Mesenchymal stem cell (in vitro differentiated cells and primary cell): ENCODE results near the gene FARP1.

Experiments used
- DNase-seq: peaks from one replicate; pipeline ENCODE4 v3.0.0-alpha.2; 2013
- H2AFZ ChIP-seq: one replicate; pipeline ENCODE4 v1.6.1; 2013; ENCODE audit warnings: low read depth, mild to moderate bottlenecking, control low read depth, inconsistent platforms, low read length, moderate library complexity
- H2AK5ac ChIP-seq: 2 replicates; pipeline ENCODE4 v1.6.1; 2013; ENCODE audit warnings: low read length, moderate library complexity, mild to moderate bottlenecking, inconsistent platforms; ENCODE audit not compliant: severe bottlenecking
- H2BK120ac ChIP-seq: one replicate; pipeline ENCODE4 v1.6.1; 2013; ENCODE audit warnings: low read depth, mild to moderate bottlenecking, inconsistent platforms, low read length, moderate library complexity
- H2BK12ac ChIP-seq, 2 experiments: one replicate each; pipeline ENCODE4 v1.6.1; 2013; ENCODE audit warnings: inconsistent platforms in 2 of 2, low read length in 2 of 2, mild to moderate bottlenecking in 2 of 2, moderate library complexity in 2 of 2, control low read depth in 1 of 2
- H2BK15ac ChIP-seq: one replicate; pipeline ENCODE4 v1.6.1; 2013; ENCODE audit warnings: mild to moderate bottlenecking, low read depth, inconsistent platforms; ENCODE audit not compliant: poor library complexity, severe bottlenecking
- H2BK5ac ChIP-seq: 2 replicates; pipeline ENCODE4 v1.6.1; 2013; ENCODE audit warnings: low read depth, mild to moderate bottlenecking, low read length, control low read depth, inconsistent platforms; ENCODE audit not compliant: poor library complexity, severe bottlenecking
- H3K14ac ChIP-seq, 2 experiments: one replicate each; pipeline ENCODE4 v1.6.1; 2013; ENCODE audit warnings: inconsistent platforms in 2 of 2, low read length in 2 of 2, control low read depth in 1 of 2, mild to moderate bottlenecking in 1 of 2, moderate library complexity in 1 of 2
- H3K18ac ChIP-seq, 2 experiments: one replicate each; pipeline ENCODE4 v1.6.1; 2013; ENCODE audit warnings: inconsistent platforms in 2 of 2, low read length in 2 of 2, control low read depth in 1 of 2, low read depth in 1 of 2, mild to moderate bottlenecking in 1 of 2
- H3K23ac ChIP-seq, 2 experiments: one replicate each; pipeline ENCODE4 v1.6.1; 2013; ENCODE audit warnings: inconsistent platforms in 2 of 2, low read length in 2 of 2, mild to moderate bottlenecking in 2 of 2, moderate library complexity in 2 of 2, control low read depth in 1 of 2
- H3K27ac ChIP-seq: 2 replicates; pipeline ENCODE4 v1.5.1; 2013; ENCODE audit warnings: mild to moderate bottlenecking, moderate library complexity, low read length, control low read depth, inconsistent platforms; ENCODE audit not compliant: poor library complexity, severe bottlenecking
- H3K27me3 ChIP-seq, 2 experiments: 2 replicates each; pipeline versions ENCODE4 v1.6.1 to v1.7.0; 2013; ENCODE audit warnings: low read length in 2 of 2, mild to moderate bottlenecking in 2 of 2, moderate library complexity in 2 of 2, control low read depth in 1 of 2, inconsistent platforms in 1 of 2; ENCODE audit not compliant: control insufficient read depth in 1 of 2, insufficient read depth in 1 of 2
- H3K36me3 ChIP-seq, 2 experiments: 2 replicates each; pipeline versions ENCODE4 v1.6.1 to v1.7.0; 2013; ENCODE audit warnings: low read length in 2 of 2, control low read depth in 1 of 2, inconsistent platforms in 1 of 2, low read depth in 1 of 2, mild to moderate bottlenecking in 1 of 2; ENCODE audit not compliant: insufficient read depth in 2 of 2, control insufficient read depth in 1 of 2
- H3K4ac ChIP-seq, 2 experiments: one replicate each; pipeline ENCODE4 v1.6.1; 2013; ENCODE audit warnings: inconsistent platforms in 2 of 2, low read length in 2 of 2, mild to moderate bottlenecking in 2 of 2, moderate library complexity in 2 of 2, control low read depth in 1 of 2, low read depth in 1 of 2
- H3K4me1 ChIP-seq: 2 replicates; pipeline ENCODE4 v1.6.1; 2013; ENCODE audit warnings: low read depth, low read length, control low read depth; ENCODE audit not compliant: control insufficient read depth, insufficient read depth
- H3K4me2 ChIP-seq: 2 replicates; pipeline ENCODE4 v1.6.1; 2013; ENCODE audit warnings: low read length, mild to moderate bottlenecking, inconsistent platforms; ENCODE audit not compliant: poor library complexity, severe bottlenecking
- H3K4me3 ChIP-seq, 2 experiments: 2 replicates each; pipeline versions ENCODE4 v1.5.1 to v1.7.0; 2013; ENCODE audit warnings: low read length in 2 of 2, mild to moderate bottlenecking in 2 of 2, control low read depth in 1 of 2, low read depth in 1 of 2; ENCODE audit not compliant: insufficient read depth in 1 of 2
- H3K79me1 ChIP-seq: replicated peaks from 2 replicates; pipeline ENCODE4 v1.6.1; 2013; ENCODE audit warnings: mild to moderate bottlenecking, control low read depth, low read length, inconsistent platforms; ENCODE audit not compliant: poor library complexity, severe bottlenecking
- H3K9ac ChIP-seq: 2 replicates; pipeline ENCODE4 v1.7.0; 2013; ENCODE audit warnings: mild to moderate bottlenecking, low read length, moderate library complexity
- H3K9me3 ChIP-seq: 2 replicates; pipeline ENCODE4 v1.7.0; 2013; ENCODE audit warnings: mild to moderate bottlenecking, low read length; ENCODE audit not compliant: control insufficient read depth
- H4K8ac ChIP-seq: one replicate; pipeline ENCODE4 v1.6.1; 2013; ENCODE audit warnings: inconsistent platforms, mild to moderate bottlenecking, low read length, moderate library complexity
- H4K91ac ChIP-seq: one replicate; pipeline ENCODE4 v1.6.1; 2013; ENCODE audit warnings: mild to moderate bottlenecking, low read length, inconsistent platforms
- WGBS: methylation state at CpG from one replicate; pipeline ENCODE4 v1.1.7; 2013; ENCODE audit warnings: mixed read lengths; 5-methylcytosine and 5-hydroxymethylcytosine counted together

Gene FARP1

DNA sequence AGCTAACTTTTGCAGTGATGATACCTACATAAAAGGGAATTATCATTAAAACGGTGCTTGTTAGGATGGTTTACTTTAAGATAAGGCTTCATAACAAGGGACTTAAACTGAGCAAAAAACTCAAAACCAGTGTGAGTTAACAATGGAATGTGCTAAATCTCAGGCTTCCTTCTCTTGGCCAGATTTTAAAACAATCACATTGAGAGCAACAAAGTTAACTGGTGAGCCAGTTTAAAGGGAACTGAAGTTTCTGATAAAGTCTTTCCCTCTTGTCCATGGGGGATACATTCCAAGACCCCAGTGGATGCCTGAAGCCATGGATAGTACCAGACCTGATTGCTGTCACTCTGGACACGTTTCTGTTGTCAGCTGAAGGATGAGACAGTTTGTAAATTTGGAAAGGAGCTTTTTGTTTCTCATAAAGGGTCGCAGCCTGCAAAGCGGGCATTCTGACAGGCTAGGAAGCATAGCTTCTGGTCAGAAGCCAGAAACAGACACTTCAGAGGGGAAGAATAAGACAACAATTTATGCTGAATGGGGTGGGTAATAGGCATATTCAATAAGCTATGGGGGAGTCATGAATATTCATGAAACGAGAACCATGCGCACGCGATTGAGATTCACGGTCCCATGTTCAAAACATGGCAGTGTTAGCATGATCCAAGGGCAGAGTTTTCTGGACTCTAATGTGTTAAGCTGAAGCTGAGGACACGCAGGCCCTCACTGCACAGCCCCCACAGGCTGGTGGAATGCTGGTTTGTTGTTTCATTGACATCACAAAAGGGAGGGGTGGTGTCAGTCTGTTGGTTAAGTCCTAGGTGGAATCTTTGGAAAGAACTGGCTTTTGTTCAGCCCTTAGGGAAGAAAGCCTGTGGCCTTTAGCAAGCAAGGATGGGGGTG, 184.7 kb downstream of the FARP1 start:
- Histone ChIP-seq H2AK5ac (peak overlapping the region; percentile 83), H3K4me3 (no peak overlapping the region), H3K36me3 (no peaks in the 10 kb centered on the region), H3K79me1 (peaks cover 30% of the 10 kb centered on the region), H3K4me2 (peak overlapping the region; percentile 4), H3K27me3 (no peaks in the 10 kb centered on the region), H3K9ac (no peak overlapping the region), H2BK12ac (peak overlapping the region in 1 of 2 experiments; percentile 76), H2BK120ac (peak overlapping the region; percentile 54), H3K9me3 (no peaks in the 10 kb centered on the region), H3K4me1 (peaks cover 10% of the 10 kb centered on the region), H4K8ac (peak overlapping the region; percentile 74), H2BK5ac (peak overlapping the region; percentile 69), H3K23ac (peak overlapping the region in 1 of 2 experiments; percentile 64), H2AFZ (no peak overlapping the region), H3K18ac (peak overlapping the region; percentile 73 to 90), H4K91ac (peak overlapping the region; percentile 25), H3K14ac (no peak overlapping the region), H3K4ac (peak overlapping the region; percentile 66 to 73), H2BK15ac (peak overlapping the region; percentile 86), H3K27ac (peak overlapping the region; percentile 74)
- peak; percentile 91 for DNase-seq
- WGBS: 22% methylated on average over 10 of the region's 10 CpGs

GRCh38 chr13:98328511-98328910, 185.6 kb downstream of the FARP1 start:
- H2BK15ac ChIP-seq: no peak overlapping the region
- H3K23ac ChIP-seq: no peak overlapping the region
- no peaks in the 10 kb centered on the region for H3K9me3 ChIP-seq
- peaks cover 34% of the 10 kb centered on the region for H3K79me1 ChIP-seq
- no peak overlapping the region for H3K14ac ChIP-seq
- H3K4ac ChIP-seq: no peak overlapping the region
- no peak overlapping the region for H3K4me3 ChIP-seq
- peak; percentile 76 for DNase-seq
- no peak overlapping the region for H3K9ac ChIP-seq
- peak overlapping the region; percentile 49 for H3K27ac ChIP-seq
- peak overlapping the region in 1 of 2 experiments; percentile 17 for H2BK12ac ChIP-seq
- H3K36me3 ChIP-seq: no peaks in the 10 kb centered on the region
- H3K4me1 ChIP-seq: peaks cover 10% of the 10 kb centered on the region
- peak overlapping the region; percentile 81 to 90 for H3K18ac ChIP-seq
- no peaks in the 10 kb centered on the region for H3K27me3 ChIP-seq
- no peak overlapping the region for H2BK120ac ChIP-seq
- H2BK5ac ChIP-seq: no peak overlapping the region
- H3K4me2 ChIP-seq: no peak overlapping the region
- H4K91ac ChIP-seq: peak overlapping the region; percentile 85
- no peak overlapping the region for H4K8ac ChIP-seq
- H2AFZ ChIP-seq: no peak overlapping the region
- H2AK5ac ChIP-seq: peak overlapping the region; percentile 66
- 29% methylated on average over 5 of the region's 8 CpGs for WGBS

DNA sequence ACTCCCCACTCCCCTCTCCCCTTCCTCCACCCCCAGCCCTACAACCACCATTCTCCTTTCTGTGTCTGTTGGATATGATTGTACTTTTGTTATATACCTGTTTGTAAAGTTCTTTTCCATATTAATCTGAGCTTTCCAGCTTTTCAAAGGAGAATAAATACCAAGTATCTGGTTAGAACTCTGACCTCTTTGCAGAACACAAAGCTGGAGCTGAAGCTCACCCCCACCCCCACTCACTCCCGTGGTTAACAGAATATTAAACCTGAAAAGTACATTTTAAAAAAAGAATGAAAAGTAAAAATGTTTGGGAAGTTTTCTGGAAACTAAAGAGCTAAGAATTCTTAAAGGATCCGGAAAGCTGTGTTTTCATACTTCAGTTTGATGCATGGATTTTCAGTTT, 189.3 kb downstream of the FARP1 start:
- no peak overlapping the region for H3K23ac ChIP-seq
- no CpG with 5 or more reads among the region's 2 CpGs for WGBS
- H3K9me3 ChIP-seq: no peaks in the 10 kb centered on the region
- no peak overlapping the region for H2BK120ac ChIP-seq
- no peak overlapping the region for H2AK5ac ChIP-seq
- H3K27ac ChIP-seq: no peak overlapping the region
- no peak overlapping the region for H3K18ac ChIP-seq
- no peak overlapping the region for H3K14ac ChIP-seq
- no peak overlapping the region for H4K8ac ChIP-seq
- no peak overlapping the region for H4K91ac ChIP-seq
- H3K9ac ChIP-seq: no peak overlapping the region
- H2BK15ac ChIP-seq: no peak overlapping the region
- peaks cover 31% of the 10 kb centered on the region for H3K79me1 ChIP-seq
- no peak overlapping the region for H2BK5ac ChIP-seq
- H3K4me3 ChIP-seq: no peak overlapping the region
- no peaks in the 10 kb centered on the region for H3K27me3 ChIP-seq
- H3K4me2 ChIP-seq: no peak overlapping the region
- H2BK12ac ChIP-seq: no peak overlapping the region
- no peak overlapping the region for H2AFZ ChIP-seq
- no peak overlapping the region for H3K4ac ChIP-seq
- DNase-seq: no peak
- H3K4me1 ChIP-seq: peaks cover 10% of the 10 kb centered on the region
- no peaks in the 10 kb centered on the region for H3K36me3 ChIP-seq

- H2BK15ac ChIP-seq: no peak overlapping the region
- no peak overlapping the region for H2AK5ac ChIP-seq
- H2BK12ac ChIP-seq: no peak overlapping the region
- no peak overlapping the region for H2BK5ac ChIP-seq
- H3K79me1 ChIP-seq: peaks cover 29% of the 10 kb centered on the region
- DNase-seq: no peak
- no peak overlapping the region for H4K91ac ChIP-seq
- peaks cover 7% of the 10 kb centered on the region for H3K4me1 ChIP-seq
- no peak overlapping the region for H3K9ac ChIP-seq
- H3K14ac ChIP-seq: no peak overlapping the region
- H3K27me3 ChIP-seq: no peaks in the 10 kb centered on the region
- no peak overlapping the region for H3K18ac ChIP-seq
- H3K4me3 ChIP-seq: no peak overlapping the region
- no peak overlapping the region for H4K8ac ChIP-seq
- H2BK120ac ChIP-seq: no peak overlapping the region
- H3K27ac ChIP-seq: no peak overlapping the region
- 92% methylated on average over 5 of the region's 5 CpGs for WGBS
- H2AFZ ChIP-seq: no peak overlapping the region
- no peak overlapping the region for H3K4ac ChIP-seq
- no peaks in the 10 kb centered on the region for H3K36me3 ChIP-seq
- H3K23ac ChIP-seq: no peak overlapping the region
- no peaks in the 10 kb centered on the region for H3K9me3 ChIP-seq
- H3K4me2 ChIP-seq: no peak overlapping the region
Measured at GRCh38 chr13:98332691-98333090, 189.8 kb downstream of the FARP1 start.
